Suppressor macrophage (primary cell): ENCODE measurements around the gene COL4A2.

Experiments
- DNase-seq, 4 experiments: peaks; one replicate each; pipeline ENCODE4 v3.0.0-alpha.2; 2020 to 2022

COL4A2 gene

GRCh38 chr13:110272651-110273050 is 34.4 kb upstream of the COL4A2 start:
- DNase-seq, result no peak

DNA sequence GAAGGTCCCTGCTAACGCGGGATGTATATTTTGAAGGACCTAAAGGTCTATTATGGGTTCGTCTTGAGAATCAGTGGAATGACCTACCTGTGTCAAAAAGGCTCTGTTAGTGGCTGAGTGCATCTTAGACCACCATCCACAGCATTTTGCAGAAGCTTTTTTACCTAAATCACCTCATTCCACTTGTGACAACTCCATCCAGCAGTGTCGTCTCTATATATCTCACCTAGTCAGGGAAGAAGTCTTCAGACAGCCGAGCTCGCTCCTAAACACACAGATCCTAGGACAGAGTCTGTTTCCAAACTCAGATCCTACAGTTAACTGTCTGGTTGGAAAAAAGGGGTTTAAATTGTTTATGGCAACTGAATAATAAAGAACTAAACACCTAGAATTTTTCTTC is 33.8 kb upstream of the COL4A2 start:
- no peak for DNase-seq

DNA sequence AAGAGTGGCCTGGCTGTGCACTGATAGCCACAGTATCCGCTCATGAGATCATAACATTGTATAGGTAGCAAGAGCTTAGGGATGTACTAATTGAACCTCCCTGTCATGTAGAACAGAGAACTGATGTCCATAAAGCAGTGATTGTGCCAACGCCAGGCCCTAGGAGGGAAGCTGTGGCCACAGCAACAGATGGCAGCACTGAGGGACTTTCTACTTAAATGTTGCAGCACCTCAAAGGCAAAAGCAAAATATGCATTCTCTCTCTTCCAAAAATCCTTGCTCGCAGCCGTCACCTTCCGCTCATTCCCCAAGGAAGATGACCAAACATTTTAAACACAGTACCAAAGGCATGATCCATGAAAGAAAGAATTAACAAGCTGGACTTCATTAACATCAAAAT is 32.4 kb upstream of the COL4A2 start:
- DNase-seq, result peak in 2 of 4 experiments; percentile 8 to 20

GRCh38 chr13:110275931-110276552 is 31.0 kb upstream of the COL4A2 start:
- no peak for DNase-seq

GRCh38 chr13:110276553-110276950 is 30.5 kb upstream of the COL4A2 start:
- no peak for DNase-seq

DNA sequence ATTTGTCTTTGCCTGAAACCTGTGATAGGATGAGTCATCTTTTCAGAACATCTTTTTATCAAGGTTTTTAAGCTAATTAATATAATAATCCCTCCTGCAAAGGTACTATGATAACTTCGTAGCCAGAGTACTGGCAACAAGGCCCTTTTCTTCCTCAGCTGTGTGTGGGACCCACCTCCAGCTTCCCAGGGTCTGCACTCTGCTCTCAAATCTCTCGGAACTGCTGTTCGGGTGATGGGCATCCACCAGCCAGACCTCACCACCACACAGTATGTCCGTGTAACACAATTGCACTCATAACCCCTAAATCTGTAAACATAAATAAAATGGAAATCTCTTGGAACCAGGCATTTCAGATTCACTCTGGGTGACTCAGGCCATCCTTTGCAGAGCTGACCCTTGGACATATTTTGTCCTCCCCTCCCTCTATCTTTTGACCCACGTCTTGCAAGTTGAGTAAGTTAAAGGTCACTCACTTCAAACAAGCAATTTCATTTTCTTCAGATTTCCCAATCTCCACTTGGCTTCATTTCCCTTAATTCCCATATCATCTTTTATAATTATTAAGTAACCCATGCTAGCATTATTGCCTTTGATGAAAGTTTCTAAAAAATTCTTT is 29.6 kb upstream of the COL4A2 start:
- DNase-seq, result no peak

- DNase-seq, result no peak
Observed at GRCh38 chr13:110278859-110279258, 28.2 kb upstream of the COL4A2 start.

- DNase-seq, result no peak
Observed at GRCh38 chr13:110279684-110280083, 27.4 kb upstream of the COL4A2 start.

- no peak for DNase-seq
Observed at GRCh38 chr13:110280231-110280813, 26.8 kb upstream of the COL4A2 start.

DNA sequence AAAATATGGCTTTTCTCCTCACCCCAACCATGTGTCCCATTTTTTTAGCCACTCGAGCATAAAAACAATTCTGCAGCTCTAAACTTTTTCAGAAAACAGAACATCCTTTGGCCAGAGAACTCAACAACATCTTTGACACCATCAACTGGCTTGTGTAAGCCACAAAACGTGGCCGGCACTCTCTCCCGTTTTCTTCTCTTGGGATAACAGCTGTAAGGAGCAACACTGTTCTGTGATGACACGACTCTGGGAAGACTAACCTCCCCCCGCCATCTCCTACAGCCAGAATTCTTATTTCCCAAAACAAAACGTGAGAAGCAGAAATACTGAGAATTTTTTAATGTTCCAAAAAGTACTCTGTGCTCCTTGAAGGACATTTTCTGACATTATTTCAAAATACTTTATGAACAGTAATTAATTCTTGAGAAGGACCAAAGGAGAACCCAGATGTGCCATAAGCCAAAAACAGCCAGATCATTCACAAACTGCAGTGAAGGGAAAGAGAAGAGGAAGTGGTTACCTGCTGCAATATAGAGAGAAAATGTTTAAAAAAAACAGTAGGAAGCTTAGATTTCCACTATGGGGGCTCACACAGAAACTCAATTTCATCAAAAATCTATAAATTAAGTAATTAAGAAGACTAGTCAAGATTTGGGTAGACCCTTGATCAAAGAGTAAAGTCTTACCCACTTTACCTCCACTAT is 25.9 kb upstream of the COL4A2 start:
- no peak for DNase-seq

DNA sequence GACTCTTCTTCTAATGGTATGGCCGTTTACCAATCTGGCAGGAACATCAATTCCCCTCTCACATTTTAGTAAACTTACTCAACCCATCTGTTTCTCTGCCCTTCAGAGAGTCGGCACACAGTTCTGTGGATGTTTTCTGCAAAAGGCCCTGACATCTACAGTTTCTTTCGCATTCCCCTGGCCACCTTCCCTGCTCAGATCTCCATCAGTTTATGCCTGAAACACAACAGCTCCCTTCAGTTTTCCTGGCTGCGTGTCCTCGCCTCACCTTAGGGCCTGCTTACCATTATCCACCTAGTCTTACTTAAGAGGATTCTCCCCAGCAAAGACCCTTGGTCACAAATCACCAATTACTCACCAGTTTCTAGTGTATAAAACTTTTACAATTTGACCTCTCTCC is 25.3 kb upstream of the COL4A2 start:
- no peak for DNase-seq

- no peak for DNase-seq
Observed at GRCh38 chr13:110282316-110282841, 24.7 kb upstream of the COL4A2 start.

DNA sequence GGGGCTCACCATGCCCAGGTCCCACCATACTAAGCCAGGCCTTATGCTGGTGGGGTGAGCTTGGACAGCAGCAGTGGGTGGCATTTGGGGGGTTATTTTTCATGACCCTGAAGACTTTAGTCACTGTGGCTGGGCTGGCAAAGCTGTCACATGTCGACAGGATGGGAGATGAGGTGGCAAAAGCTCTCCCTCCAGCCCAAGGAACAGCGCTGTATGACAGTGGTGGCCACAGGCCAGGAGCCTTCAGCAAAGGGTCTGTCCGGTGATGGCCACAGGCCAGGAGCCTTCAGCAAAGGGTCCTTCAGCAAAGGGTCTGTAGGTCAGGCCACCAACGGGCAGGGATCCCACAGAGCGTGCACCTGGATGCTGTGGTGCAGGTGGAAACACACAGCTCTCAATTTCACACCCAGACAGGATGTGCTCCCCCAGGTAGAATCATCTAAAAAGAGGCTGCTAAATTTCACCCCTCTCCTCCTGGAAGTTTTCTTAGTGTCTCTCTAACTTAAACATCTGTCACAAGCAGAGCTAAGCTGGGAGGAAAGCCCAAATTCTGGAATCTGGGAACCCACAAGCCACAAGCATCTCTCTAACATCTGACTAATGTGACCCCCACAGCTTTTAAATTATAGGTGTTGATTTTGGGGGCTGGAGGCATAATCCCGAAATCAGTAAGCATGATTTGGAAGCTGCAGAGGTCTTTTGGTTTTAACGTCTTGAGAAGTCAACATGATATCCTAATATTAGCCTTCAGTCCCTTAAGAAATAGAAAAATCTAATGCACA is 23.2 kb upstream of the COL4A2 start:
- no peak for DNase-seq

DNA sequence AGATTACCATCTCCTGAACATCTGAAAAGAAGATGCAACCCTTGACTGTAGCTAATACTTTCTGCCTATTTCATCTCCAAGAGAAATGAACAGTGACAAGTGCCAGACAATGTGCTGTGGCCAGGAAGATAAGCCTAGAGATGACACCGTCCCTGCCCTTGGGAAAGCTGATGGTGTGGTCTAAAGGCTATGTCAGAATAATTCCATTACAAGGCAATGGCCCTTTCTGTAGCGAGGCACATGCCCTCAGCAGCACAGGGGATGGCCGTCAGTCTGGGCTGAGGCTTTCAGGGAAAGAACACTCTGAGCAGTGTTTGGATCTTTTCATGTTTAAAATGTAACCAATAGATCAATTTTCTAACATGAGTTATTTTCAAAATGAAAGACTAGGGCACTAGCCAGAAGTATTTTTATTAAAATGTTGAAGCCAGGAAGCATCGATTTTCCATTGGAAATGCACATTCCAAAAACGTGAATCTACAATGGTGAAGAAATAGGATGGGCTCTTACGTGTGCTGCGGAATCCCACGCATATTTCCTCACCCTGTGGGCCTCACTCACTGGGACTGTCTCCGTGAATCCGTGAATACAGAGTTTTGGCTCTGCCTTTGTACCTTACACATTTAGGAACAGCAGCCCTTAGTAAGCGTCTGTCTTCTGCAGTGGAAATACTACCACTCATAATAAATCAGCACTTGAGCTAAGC is 22.2 kb upstream of the COL4A2 start:
- no peak for DNase-seq

DNA sequence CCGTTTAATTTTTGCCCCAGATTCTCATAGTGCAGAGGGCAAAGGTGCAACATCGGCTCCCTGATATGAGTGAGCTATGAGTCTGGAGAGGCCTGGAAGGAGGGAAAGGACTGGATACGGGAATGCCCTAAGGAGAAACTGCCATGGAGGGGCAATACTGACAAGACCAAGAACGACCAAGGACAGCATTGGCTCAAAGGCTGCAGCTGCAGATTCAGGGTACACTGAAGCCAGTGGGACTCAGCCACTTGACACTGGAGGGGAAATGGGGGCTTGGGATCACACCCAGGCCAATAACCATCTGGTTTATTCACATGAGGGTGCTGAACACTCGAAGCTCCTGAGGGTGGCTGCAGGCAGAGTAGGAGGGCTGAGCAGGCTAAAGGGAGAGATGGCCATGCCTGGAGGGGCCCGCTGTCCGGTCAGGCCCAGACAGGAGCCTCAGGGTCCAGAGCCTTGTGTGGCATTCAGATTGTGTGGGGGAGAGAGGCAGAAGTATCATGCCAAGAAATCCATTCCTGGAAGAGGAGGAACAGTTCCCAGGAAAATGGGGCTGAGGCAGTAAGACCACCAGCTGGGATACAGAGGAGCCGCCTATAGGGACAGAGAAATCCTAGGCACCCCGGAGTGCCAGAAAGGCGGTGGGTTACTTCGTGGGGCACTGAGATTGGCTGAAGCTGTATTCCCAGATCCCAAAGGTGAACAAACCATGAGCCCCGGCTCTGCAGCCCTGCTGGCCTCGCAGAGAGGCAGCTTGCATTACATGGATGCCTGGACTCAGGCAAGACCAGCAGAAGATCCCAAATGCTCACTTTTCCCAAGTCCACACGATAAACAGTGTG is 20.9 kb upstream of the COL4A2 start:
- DNase-seq, result no peak

- DNase-seq, result no peak
Observed at GRCh38 chr13:110286833-110287819, 20.0 kb upstream of the COL4A2 start.

DNA sequence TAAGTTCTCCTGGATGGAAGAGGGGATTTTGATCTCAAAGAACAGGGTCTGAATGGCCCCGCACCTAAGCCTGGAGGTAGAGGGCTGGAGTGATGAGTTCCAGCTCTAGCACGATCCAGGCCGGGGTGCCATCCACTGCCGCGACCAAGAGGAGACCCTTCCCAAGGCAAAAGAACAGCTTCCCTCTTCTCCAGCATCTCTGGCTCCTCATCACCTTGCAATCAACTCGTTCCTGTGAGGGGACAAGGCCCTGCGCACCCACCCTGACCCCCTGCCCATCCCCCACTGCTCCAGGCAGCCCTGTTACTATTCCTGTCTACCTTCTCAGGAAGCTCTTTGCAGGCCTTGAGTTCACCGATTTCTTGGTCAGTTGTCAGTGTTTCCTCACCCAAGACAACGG is 17.9 kb upstream of the COL4A2 start:
- DNase-seq, result no peak

DNA sequence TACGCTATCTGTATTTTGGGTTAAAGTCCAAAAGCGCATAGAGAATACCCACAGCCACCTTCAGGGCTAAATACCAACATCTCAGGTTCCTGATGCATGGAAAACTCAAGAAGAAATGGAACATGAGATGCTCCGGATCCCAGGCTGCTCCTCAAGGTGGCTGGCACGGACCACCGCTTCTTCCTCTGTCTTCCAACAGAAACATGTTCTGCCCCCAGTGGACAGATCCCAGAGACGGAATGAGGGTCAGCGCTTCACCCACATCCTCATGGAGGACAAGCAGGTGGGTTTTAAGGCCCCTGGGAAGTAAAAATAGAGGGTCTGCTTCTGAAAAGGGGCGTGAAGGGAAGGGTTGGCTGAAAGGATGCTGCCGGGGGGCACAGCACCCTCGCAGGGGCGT is 17.4 kb upstream of the COL4A2 start:
- no peak for DNase-seq

DNA sequence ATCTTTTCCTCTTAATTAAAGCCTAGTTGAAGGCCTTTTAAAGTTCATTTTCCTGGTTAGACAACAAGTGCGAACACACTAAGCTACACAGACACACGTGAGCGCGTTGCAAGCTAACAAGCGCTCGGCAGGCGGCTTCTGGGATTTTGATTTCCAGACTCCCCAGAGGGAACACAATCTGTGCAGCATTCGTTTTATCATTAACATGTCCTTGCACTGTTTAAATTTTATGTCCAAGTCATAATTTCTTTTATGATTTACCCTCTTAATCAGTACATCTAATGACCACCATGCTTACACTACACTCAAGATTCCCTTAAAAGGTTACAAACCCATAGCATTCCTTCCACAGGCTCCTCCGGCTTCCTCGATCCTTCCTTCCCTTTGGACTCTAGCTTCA is 16.9 kb upstream of the COL4A2 start:
- DNase-seq, result no peak

DNA sequence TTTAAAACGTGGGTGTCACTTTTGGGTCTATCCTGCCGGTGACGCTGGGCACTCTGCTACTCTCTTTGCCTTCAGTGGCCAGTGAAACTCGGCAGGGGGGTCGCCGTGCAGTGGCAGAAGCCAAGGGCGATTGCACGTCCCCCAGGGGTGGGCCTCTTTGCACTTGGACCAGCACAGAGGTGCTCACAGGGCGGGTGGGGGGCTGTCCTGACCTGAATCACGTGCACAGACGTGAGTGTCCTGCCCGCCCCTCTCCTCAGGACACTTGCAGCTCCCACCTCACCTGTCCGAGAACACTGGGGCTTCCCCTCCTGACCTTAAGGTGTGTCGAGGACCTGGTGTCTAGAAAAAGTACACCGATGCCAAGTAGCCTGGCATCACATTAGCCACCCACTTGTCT is 16.3 kb upstream of the COL4A2 start:
- no peak for DNase-seq
